SK-N-MC (cell line): ENCODE results near the gene EN1.

Source experiments
- DNase-seq: peaks from one replicate; pipeline ENCODE4 v3.0.0-alpha.2; 2011; ENCODE audit warnings: low read depth, low spot score
- H3K27ac ChIP-seq: fragments of 200-600 bp; sonication (generic); 2 replicates; pipeline ENCODE4 v1.5.1; 2016; ENCODE audit warnings: mixed run types
- H3K36me3 ChIP-seq: fragments of 200-600 bp; sonication (generic); 2 replicates; pipeline ENCODE4 v1.6.1; 2017; ENCODE audit warnings: antibody characterized with exemption, low read length, mixed read lengths; ENCODE audit not compliant: insufficient read depth
- H3K4me3 ChIP-seq: fragments of 200-600 bp; sonication (generic); 2 replicates; pipeline ENCODE4 v1.5.1; 2016
- H3K9ac ChIP-seq: fragments of 200-600 bp; sonication (generic); 2 replicates; pipeline ENCODE4 v1.8.0; 2017; ENCODE audit warnings: mixed run types, mixed read lengths; ENCODE audit not compliant: insufficient read length
- H3K9me3 ChIP-seq: fragments of 200-600 bp; sonication (generic); 2 replicates; pipeline ENCODE4 v1.6.1; 2017; ENCODE audit warnings: low read depth, mild to moderate bottlenecking, antibody characterized with exemption, low read length, moderate library complexity, mixed read lengths
- EZH2 ChIP-seq: fragments of 200-600 bp; sonication (generic); IDR thresholded peaks from one replicate; pipeline ENCODE4 v1.6.1; 2017; ENCODE audit warnings: antibody characterized with exemption
- FOXP2 ChIP-seq: optimal IDR thresholded peaks from 2 replicates; pipeline ENCODE3; 2011; ENCODE audit warnings: mild to moderate bottlenecking, moderate library complexity; ENCODE audit not compliant: insufficient read depth; ENCODE audit errors: extremely low read length, control extremely low read depth
- POLR2AphosphoS5 ChIP-seq: IDR thresholded peaks from 2 replicates; pipeline ENCODE4 v1.6.1; 2012; ENCODE audit warnings: mild to moderate bottlenecking, low read depth, low read length, borderline replicate concordance

The EN1 gene

DNA sequence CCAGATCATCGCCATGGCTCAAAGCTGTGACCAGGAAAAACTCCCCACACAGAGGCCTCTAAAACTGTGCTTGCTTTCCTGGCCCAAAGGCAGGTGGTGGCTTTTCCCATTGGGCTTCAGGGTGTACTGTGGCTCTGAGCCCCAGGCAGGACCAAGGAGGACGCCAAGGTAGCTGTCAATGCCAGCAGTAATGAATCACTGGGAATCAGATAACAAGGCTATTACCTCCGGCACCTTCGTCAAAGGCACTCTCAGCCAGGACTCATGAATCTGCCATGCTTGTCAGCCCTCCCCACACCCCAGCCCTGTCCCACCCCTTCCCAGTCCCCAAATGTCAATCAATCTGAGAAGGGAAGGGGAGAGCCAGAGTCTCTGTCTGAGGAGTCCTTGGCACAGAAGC lies 27.9 kb upstream of the EN1 start:
- no peak for DNase-seq
- H3K4me3 ChIP-seq, result no peak overlapping the region
- no peak overlapping the region for H3K27ac ChIP-seq
- TF ChIP-seq POLR2AphosphoS5 (no peak), EZH2 (no peak), FOXP2 (no peak)
- no peak overlapping the region for H3K9ac ChIP-seq
- no peaks in the 10 kb centered on the region for H3K9me3 ChIP-seq
- no peaks in the 10 kb centered on the region for H3K36me3 ChIP-seq

DNA sequence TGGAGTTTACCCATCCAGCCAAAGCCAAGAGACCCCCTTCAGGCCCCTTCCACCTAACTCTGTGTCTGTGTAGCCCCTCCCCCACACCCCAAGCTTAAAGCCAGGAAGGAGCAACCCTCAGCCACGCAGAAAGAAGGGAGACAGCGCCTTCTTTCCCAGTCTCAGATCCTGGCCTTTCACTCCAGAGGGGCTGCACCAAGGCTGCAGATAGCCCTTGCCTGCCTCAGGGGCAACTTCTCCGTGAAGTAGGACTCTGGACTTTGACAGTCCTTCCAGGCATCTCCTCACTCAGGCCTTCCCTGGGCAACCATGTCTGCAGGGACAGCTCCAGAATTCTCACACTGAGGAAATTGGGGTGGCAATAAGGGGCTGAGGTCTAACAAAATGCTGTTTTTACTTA lies 26.9 kb upstream of the EN1 start:
- TF ChIP-seq FOXP2 (no peak), POLR2AphosphoS5 (no peak), EZH2 (no peak)
- no peak for DNase-seq
- H3K36me3 ChIP-seq, result no peaks in the 10 kb centered on the region
- H3K4me3 ChIP-seq, result no peak overlapping the region
- H3K27ac ChIP-seq, result no peak overlapping the region
- no peaks in the 10 kb centered on the region for H3K9me3 ChIP-seq
- H3K9ac ChIP-seq, result no peak overlapping the region

DNA sequence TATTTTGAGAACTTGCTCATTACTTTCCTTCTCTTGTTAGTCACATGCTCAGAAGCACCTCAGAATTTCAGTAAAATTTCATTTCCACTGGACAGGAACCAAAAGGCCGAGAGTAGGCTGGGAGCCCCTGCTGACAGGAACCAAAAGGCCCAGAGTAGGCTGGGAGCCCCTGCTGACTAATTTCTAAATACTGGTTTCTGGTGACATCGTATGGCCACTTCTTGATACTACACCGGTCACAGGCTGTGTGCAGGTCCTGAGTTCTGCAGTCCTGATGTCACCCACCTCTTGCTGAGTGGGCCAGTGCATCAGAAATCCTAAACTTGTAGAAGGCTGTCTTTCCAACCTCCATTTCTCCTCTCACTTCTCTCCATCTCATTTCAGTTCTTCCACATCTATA lies 17.7 kb upstream of the EN1 start:
- no peak for DNase-seq
- no peak for TF ChIP-seq EZH2
- no peak for TF ChIP-seq FOXP2
- TF ChIP-seq POLR2AphosphoS5, result no peak

DNA sequence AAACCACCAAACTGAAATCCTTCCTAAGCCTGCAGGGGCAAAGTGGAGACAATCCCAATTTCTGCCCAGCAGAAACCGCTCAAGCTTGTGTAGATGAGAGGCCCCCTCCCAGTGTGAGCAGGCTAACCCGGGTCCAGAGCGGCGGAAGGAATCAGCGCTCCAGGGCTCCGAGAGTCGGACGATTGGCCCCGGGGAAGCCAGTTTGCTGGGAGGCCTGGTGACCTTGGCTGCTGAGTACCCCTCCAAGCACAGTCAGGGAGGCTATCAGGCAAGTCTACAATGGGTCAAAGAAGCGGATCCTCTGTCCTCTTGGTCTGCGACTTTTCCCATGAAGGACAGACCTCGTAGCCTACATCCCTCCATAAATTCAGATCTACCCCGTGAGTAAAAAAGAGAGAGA lies 16.8 kb upstream of the EN1 start:
- Histone ChIP-seq H3K9me3 (no peaks in the 10 kb centered on the region), H3K36me3 (no peaks in the 10 kb centered on the region), H3K4me3 (no peak overlapping the region), H3K9ac (no peak overlapping the region), H3K27ac (no peak overlapping the region)
- no peak for DNase-seq
- TF ChIP-seq POLR2AphosphoS5, result no peak
- TF ChIP-seq FOXP2, result no peak
- no peak for TF ChIP-seq EZH2

More for the DNA sequence above, 17.7 kb upstream of the EN1 start:
- Histone ChIP-seq H3K9ac (no peak overlapping the region), H3K36me3 (no peaks in the 10 kb centered on the region), H3K4me3 (no peak overlapping the region), H3K9me3 (no peaks in the 10 kb centered on the region), H3K27ac (no peak overlapping the region)

DNA sequence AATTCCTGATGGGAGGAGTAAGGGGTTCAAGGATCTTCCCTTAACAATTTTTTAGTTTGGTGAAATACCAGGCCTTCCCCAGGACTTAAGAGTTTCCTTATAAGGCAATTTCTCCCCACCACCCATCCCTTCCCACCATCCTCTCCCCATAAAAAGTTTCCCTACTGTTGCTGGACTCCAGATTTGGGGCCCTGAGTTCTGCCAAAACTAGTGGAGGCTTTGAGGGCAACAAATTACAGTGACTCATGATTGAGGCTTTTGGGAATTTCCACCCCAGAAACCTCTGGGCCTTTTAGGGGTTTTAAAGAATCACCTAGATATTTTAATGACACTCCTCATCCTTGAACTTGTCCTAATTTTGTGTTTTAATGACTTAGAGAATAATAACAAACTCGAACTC lies 14.3 kb upstream of the EN1 start:
- DNase-seq, result no peak
- Histone ChIP-seq H3K4me3 (no peak overlapping the region), H3K9ac (no peak overlapping the region), H3K36me3 (no peaks in the 10 kb centered on the region), H3K27ac (no peak overlapping the region), H3K9me3 (no peaks in the 10 kb centered on the region)
- TF ChIP-seq EZH2 (no peak), FOXP2 (no peak), POLR2AphosphoS5 (no peak)

DNA sequence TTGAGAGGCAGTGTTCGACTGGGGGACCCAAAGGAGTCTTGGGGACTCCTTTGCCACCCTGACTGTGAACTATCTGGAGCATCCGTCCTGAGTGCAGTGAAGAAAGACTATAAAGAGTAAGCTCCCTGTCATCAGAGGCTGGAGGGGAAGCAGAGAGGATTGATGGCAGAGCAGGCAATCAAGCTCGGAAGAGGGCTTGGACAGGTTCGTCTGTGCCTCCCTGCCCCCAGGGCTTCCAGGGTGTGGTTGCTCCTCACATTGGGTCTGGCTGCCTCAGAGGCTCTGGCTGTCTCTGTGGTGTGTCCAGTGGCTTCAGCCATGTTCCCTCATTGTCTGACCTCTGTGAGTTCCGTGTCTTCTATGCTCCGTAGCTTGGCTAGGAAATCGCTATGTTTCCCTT lies 13.8 kb upstream of the EN1 start:
- Histone ChIP-seq H3K27ac (no peak overlapping the region), H3K4me3 (no peak overlapping the region), H3K36me3 (no peaks in the 10 kb centered on the region), H3K9ac (no peak overlapping the region), H3K9me3 (no peaks in the 10 kb centered on the region)
- TF ChIP-seq EZH2 (no peak), FOXP2 (no peak), POLR2AphosphoS5 (no peak)
- no peak for DNase-seq

DNA sequence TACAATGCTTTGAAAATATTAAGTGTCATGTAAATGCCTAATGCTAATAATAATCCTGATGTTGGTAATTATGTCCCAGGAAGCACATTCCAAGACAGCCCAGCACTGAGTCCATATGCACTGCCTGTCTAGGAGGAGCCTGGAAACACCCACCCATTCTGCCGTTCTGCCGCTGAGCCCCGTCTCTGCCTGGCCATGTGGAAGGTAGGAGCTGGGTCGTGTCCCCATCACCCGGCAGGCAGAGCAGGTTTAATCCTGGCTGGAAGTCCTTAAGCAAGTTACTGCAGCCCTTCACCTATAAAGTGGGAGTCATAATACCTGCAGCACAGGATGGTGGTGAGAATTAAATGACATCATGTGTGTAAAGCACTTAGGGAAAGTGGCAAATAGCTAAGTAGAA lies 13.1 kb upstream of the EN1 start:
- Histone ChIP-seq H3K9me3 (no peaks in the 10 kb centered on the region), H3K4me3 (no peak overlapping the region), H3K27ac (no peak overlapping the region), H3K9ac (no peak overlapping the region), H3K36me3 (no peaks in the 10 kb centered on the region)
- DNase-seq, result no peak
- TF ChIP-seq FOXP2 (no peak), EZH2 (no peak)

DNA sequence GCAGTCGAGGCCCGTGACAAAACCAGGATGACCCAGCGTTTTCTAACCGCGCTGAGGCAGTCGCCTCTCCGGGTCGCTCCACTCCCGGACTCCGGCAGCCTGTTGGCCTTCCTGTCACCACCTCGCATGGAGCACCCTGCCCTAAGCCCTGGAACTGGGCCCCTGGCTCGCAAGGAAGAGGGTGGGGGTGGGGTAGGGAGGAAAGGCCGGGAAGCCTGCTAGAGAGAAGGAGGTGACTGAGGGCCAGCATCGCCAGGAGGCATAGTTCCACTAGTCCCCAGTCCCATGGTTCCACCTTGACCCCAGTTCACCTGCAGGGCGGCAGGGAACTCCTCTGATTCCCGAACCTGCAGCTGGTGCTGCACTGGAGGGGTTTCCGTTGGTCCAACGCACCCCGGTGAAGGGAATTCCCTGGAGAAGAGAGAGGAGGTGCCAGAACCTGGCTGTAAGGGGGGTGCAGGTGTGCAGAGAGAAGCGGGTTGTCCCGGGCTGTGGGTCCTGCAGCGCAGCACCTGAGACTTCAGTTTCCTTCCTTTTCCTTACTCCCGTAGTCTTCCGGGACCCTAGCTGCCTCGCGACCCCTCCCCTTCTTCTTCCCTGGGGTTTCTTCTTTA lies 11.8 kb upstream of the EN1 start:
- Histone ChIP-seq H3K4me3 (no peak overlapping the region), H3K36me3 (no peaks in the 10 kb centered on the region), H3K9me3 (no peaks in the 10 kb centered on the region), H3K27ac (no peak overlapping the region), H3K9ac (no peak overlapping the region)
- TF ChIP-seq POLR2AphosphoS5 (no peak), EZH2 (no peak), FOXP2 (no peak)
- no peak for DNase-seq

DNA sequence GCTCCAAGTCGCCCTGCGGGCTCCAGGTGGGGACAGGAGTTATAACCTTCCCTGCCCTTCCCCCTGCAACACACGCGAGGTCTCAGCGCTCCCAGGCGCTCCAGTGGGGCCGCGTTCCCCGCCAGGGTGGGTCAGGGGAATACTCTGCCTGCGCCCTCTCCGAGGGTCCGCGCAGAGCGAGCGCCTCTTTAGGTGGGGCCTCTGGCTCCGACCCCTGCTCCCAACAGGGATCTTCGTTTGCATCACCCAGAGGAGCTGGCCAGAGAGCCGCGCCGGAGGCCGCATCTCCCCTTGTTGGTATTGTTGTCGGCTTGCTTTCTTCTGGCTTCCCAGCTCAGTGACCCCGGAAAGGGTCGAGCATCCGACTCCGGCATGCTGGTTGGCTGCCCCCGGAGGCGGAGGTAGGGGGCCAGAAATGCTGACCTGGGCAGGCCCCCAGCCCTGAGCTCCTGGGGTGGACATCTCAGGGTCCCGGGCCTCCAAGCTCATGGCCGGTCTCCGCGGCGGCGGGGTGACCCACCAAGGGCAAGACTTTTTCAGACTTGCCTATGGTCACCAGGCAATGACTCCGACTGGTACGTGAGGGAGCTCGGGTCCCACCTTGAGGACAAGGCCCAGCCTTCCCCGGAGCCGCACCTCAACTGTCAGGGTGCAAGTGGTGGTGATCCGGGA lies 11.2 kb upstream of the EN1 start:
- no peak for TF ChIP-seq FOXP2
- no peak for TF ChIP-seq POLR2AphosphoS5
- no peak for TF ChIP-seq EZH2
- Histone ChIP-seq H3K9ac (no peak overlapping the region), H3K9me3 (no peaks in the 10 kb centered on the region), H3K27ac (no peak overlapping the region), H3K36me3 (no peaks in the 10 kb centered on the region), H3K4me3 (no peak overlapping the region)
- DNase-seq, result no peak
